Heart left ventricle (tissue), 16 donors: ENCODE data around the gene RHOC. TPM values are rescaled to one million over a fixed set of nuclear protein-coding genes. Genes with fewer than 3 reads are reported as not detected.

Experiments
- ATAC-seq, 4 donors: fragments of 200-7000 bp; cut with Tn5 transposase; one replicate each; pipeline ENCODE4 v1.9.1; 2020 to 2022; ENCODE audit warnings: moderate library complexity in 4 of 4, mild to moderate bottlenecking in 3 of 4, moderate number of reproducible peaks in 1 of 4
- DNase-seq, 5 donors: peaks; one replicate each; pipeline ENCODE4 v3.0.0-alpha.2; 2020
- H3K27ac ChIP-seq, 12 donors: fragments of 200-600 bp; sonication (generic) in 4 of 12; one replicate each; pipeline versions ENCODE4 v1.5.0 to v1.8.0; 2016 to 2022; ENCODE audit warnings: mild to moderate bottlenecking in 2 of 12
- H3K27me3 ChIP-seq, 9 donors: fragments of 200-600 bp; sonication (generic) in 2 of 9; one replicate each; pipeline versions ENCODE4 v1.5.1 to v1.8.0; 2016 to 2022; ENCODE audit warnings: mild to moderate bottlenecking in 3 of 9
- H3K36me3 ChIP-seq, 9 donors: fragments of 200-600 bp; sonication (generic) in 2 of 9; one replicate each; pipeline versions ENCODE4 v1.5.0 to v1.8.0; 2018 to 2022; ENCODE audit warnings: mild to moderate bottlenecking in 2 of 9
- H3K4me1 ChIP-seq, 12 donors: fragments of 200-600 bp; sonication (generic) in 4 of 12; one replicate each; pipeline versions ENCODE4 v1.5.0 to v1.8.0; 2016 to 2022; ENCODE audit warnings: mild to moderate bottlenecking in 3 of 12
- H3K4me3 ChIP-seq, 12 donors: fragments of 200-600 bp; sonication (generic) in 4 of 12; one replicate each; pipeline versions ENCODE4 v1.5.0 to v1.8.0; 2017 to 2022; ENCODE audit warnings: mild to moderate bottlenecking in 9 of 12, moderate library complexity in 4 of 12
- H3K9me3 ChIP-seq, 12 donors: fragments of 200-600 bp; sonication (generic) in 4 of 12; one replicate each; pipeline versions ENCODE4 v1.5.0 to v1.8.0; 2016 to 2022; ENCODE audit warnings: mild to moderate bottlenecking in 1 of 12
- POLR2A ChIP-seq, 2 donors: fragments of 450-650 bp; IDR thresholded peaks; one replicate each; pipeline ENCODE4 v1.6.1; 2017; ENCODE audit warnings: antibody characterized with exemption in 2 of 2, mild to moderate bottlenecking in 2 of 2, moderate library complexity in 2 of 2
- WGBS, 4 donors: extraction: QIAGEN DNeasy Blood & Tissue Kit in 2 of 4; methylation state at CpG; one replicate each; pipeline versions ENCODE4 v1.1.5 to v1.1.7; 2013 to 2018; 5-methylcytosine and 5-hydroxymethylcytosine counted together
- intact Hi-C, 10 donors: fragments of 100-400 bp; cut with DNase I; formaldehyde crosslinking; loops; one replicate each; pipeline versions ENCODE4 v1.11.1 to v1.14.2; 2022
- polyA plus RNA-seq, 2 donors: library from polyadenylated mRNA; stranded (reverse); fragments of 200-250 nt; gene quantifications; one replicate each; pipeline ENCODE4 v1.2.3, GENCODE V29; 2013
- total RNA-seq, 9 donors: library from RNA; depleted of rRNA in 2 of 9; stranded (reverse); fragments of >200 nt in 2 of 9; fragmentation: NEBNext Ultra II Directional in 3 of 9; extraction: Animal tissue kit (Norgen Biotek cat#: 25700) in 3 of 9; gene quantifications; one replicate each; pipeline versions ENCODE4 v1.1.0 to v1.2.4, GENCODE V29; 2016 to 2023
- TF ChIP-seq, protein P1 (sequence below), 12 donors: fragments of 200-600 bp; sonication (generic) in 4 of 12; IDR thresholded peaks; one replicate each; pipeline versions ENCODE4 v1.5.0 to v1.8.0; 2018 to 2022; ENCODE audit warnings: antibody characterized with exemption in 12 of 12, mild to moderate bottlenecking in 5 of 12
- donor health status: ischemic (EF 13 %, LVEDD 7.1; RV severe dilation, severe dysfunction).
- donor health status: healthy with polysubstance abuse.
- donor health status: DM: no; HTN: yes; CAD: no.
- donor health status: DM: no; HTN: no; CAD: no.
- donor health status: ischemic (EF 25% LVEDD 6.9; RV normal size, moderate dysfunction).
- donor health status: ischemic (EF 25% LVEDD 5.7; RV mildly dilated, moderate dysfunction).
- donor health status: healthy.
- donor health status: DM: yes; HTN: yes; CAD: no.
- donor health status: ischemic (EF 35%, LVEDD 5.7; RV mildly dilated, moderate dysfunction).
- donor health status: nonischemic (EF 11% LVEDD 7.7; RV severe dilation, severe dysfunction).
- donor health status: DM: yes; HTN: yes; CAD: no.
- donor health status: PGD.
- donor health status: ischemic (EF 29% LVEDD 5.4; RV normal size, mild dysfunction).
- donor health status: nonischemic (EF 23%, LVEDD 6.1; RV moderate dilation, normal function).

The RHOC gene
- total and polyA plus RNA-seq, 11 donors = 147 to 443 (median 217) TPM

DNA sequence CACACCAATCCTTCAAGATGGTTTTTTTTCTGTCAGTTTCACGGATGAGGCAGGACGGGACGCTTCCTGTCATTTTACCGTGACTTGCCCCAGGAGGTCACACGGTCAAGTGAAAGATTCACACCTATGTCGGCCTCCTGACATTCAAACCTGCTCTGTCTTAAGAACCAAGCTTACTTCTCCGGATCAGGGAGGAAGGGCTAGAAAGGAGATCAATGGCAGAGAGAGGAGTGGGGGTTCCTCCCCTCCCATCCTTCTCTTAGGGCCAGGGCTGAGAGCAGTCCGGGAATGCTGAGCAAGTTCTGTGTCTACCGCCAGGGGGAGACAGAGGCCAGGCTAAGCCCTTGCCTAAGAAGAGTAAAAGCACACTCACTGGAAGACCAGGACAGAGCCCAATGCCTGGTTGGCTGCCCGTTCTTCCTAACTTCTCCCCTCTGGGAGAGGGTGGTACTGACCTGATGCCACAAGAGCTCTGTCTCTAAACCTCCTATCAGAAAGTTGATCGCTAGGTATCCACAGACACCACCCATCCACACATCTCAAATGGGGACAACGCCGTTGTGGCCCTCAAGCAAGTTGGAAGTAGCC lies 9.3 kb upstream of the RHOC start:
- peak; percentile 72 to 86 (median 82) for ATAC-seq
- TF ChIP-seq, protein P1, sequence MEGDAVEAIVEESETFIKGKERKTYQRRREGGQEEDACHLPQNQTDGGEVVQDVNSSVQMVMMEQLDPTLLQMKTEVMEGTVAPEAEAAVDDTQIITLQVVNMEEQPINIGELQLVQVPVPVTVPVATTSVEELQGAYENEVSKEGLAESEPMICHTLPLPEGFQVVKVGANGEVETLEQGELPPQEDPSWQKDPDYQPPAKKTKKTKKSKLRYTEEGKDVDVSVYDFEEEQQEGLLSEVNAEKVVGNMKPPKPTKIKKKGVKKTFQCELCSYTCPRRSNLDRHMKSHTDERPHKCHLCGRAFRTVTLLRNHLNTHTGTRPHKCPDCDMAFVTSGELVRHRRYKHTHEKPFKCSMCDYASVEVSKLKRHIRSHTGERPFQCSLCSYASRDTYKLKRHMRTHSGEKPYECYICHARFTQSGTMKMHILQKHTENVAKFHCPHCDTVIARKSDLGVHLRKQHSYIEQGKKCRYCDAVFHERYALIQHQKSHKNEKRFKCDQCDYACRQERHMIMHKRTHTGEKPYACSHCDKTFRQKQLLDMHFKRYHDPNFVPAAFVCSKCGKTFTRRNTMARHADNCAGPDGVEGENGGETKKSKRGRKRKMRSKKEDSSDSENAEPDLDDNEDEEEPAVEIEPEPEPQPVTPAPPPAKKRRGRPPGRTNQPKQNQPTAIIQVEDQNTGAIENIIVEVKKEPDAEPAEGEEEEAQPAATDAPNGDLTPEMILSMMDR (IDR thresholded peaks at IDR 0.05) = peak; percentile 91 to 98 (median 96)
- TF ChIP-seq POLR2A (IDR thresholded peaks at IDR 0.05) = no peak

DNA sequence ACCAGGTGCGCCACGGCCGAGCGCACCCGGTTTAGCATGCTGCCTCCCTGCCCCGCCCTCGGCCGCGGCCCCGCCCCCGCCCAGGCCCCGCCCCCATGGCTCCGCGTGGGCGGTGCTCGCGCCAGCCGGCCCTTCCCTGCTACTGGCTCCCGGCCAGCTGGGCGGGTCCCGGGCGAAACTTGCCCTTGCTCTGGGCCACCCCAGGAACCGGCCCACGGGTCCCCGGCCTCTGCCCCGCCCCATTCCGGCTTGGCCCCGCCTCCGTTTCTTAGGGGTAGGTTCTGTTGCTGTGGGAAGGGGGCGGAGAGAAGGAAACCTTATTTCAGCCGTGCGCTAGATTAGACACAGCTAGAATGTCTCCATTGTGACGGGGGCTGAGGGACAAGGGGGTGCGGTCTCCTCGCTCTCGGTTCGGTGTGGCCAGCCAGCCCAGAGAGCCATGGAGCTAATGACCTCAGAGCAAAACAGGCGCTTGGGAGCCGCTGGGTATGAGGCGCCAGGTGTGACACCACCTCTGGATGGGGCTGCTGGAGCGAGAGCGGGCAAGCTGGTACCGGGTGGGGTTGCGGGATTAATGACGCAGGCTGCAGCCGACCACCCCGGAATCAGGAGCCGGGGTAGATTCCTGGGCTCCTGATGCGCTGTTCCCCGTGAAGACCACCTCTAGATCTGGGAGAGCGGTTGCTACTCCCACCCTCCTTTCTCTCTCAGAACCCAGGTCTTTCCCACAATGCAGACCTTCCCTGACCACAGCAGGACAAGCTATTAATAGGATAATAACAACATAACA lies 8.5 kb upstream of the RHOC start, which contains the start of gene PPM1J:
Gene PPM1J, minus strand, starts transcription at position 69 of the 790 bp plus-strand sequence. Its CDS starts 31 bp downstream, at position 38.
- peak within 1 kb of the TSS; percentile 40 to 93 (median 70) for H3K4me3 ChIP-seq
- peaks cover 0 to 12% (median 0%) of the 10 kb centered on the region in 9 donors for H3K27me3 ChIP-seq
- no peaks in the 10 kb centered on the region for H3K9me3 ChIP-seq
- WGBS, 4 donors = 0 to 1% (median 1%) methylated on average over 20 to 51 of the region's 51 CpGs
- TF ChIP-seq, protein P1 (IDR thresholded peaks at IDR 0.05) = no peak
- peak in 1 of 2 donors; percentile 81 for TF ChIP-seq POLR2A (IDR thresholded peaks at IDR 0.05)
- intact Hi-C loops = loop anchor here in 9 of 10 donors (1.0 to 10.0 kb wide), 16 partner anchors 89 to 962 kb away; partner anchors contain the start of genes LRIG2 (in 8 of the 9) and SLC16A1 (in 3 of the 9)
- DNase-seq = peak; percentile 98 to 99 (median 99)
- H3K4me1 ChIP-seq = peaks cover 0 to 35% (median 20%) of the 10 kb centered on the region in 12 donors
- H3K27ac ChIP-seq = peak within 1 kb of the TSS in 11 of 12 donors; percentile 31 to 83 (median 71)
- H3K36me3 ChIP-seq = no peaks in the 10 kb centered on the region
- peak; percentile 86 to 93 (median 88) for ATAC-seq

More for the DNA sequence above, 9.3 kb upstream of the RHOC start:
- H3K9me3 ChIP-seq = no peaks in the 10 kb centered on the region
- peaks cover 0 to 12% (median 0%) of the 10 kb centered on the region in 9 donors for H3K27me3 ChIP-seq
- peak overlapping the region; percentile 40 to 93 (median 70) for H3K4me3 ChIP-seq
- intact Hi-C loops = loop anchor here in 9 of 10 donors (1.0 to 10.0 kb wide), 16 partner anchors 88 to 961 kb away; partner anchors contain the start of genes LRIG2 (in 8 of the 9) and SLC16A1 (in 3 of the 9)
- H3K27ac ChIP-seq = peak overlapping the region in 11 of 12 donors; percentile 31 to 83 (median 71)
- H3K36me3 ChIP-seq = no peaks in the 10 kb centered on the region
- WGBS, 4 donors = 15 to 17% (median 16%) methylated on average over 13 of the region's 13 CpGs
- H3K4me1 ChIP-seq = peaks cover 0 to 35% (median 20%) of the 10 kb centered on the region in 12 donors
- peak; percentile 85 to 90 (median 86) for DNase-seq

DNA sequence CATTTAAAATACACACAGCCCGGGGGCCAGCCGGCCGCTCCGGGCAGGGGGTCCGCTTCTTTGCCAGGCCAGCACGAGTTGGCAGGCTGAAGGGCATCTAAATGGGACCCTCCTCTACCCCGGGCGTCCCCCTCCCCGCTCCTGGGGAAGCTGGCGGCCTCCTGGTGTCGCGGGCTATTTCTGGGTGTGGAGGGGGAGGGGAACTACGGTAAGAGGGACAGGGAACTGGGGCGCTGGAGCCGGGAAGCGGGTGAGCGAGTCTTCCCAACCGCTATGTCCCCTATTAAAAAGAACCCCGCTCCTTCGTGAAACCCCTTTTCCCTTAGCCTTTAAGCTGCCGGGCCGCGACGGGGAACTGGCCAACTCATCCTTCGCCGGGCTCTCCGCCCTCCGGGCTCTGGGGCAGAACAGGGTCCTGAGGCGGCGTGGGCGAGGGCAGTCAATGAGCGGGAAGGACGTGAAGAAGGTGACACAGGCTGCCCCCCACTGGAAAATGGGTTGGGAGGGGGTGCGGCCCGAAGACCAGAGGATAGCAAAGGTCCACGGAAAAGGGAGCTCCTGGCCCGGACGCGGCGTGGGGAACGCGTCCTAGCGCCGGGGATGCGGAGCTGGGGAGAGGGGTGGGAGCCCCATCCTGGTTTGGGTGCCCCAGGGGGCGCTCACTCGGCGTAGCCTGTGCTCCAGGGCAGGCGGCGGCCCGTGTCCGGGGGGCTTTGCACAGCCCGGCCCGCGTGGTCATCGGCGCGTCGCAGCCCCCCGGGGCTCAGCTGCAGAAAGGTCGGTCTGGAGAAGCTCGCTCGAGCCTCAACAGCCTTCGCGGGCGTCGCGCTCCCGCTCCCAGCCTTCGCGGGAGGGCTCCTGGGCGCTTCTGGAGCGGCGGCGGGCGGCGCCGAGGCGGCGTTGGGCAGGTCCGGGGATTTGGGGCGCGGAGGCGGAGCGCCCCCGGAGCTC lies 7.7 kb upstream of the RHOC start:
- Histone ChIP-seq H3K27me3 (peaks cover 0 to 11% (median 0%) of the 10 kb centered on the region in 9 donors), H3K4me3 (peak overlapping the region; percentile 40 to 93 (median 70)), H3K36me3 (peaks cover 0 to 4% (median 0%) of the 10 kb centered on the region in 9 donors), H3K9me3 (no peaks in the 10 kb centered on the region), H3K4me1 (peaks cover 0 to 35% (median 20%) of the 10 kb centered on the region in 12 donors), H3K27ac (peak overlapping the region in 9 of 12 donors; percentile 23 to 83 (median 54))
- 1% methylated on average over 44 to 86 of the region's 86 CpGs for WGBS, 4 donors
- intact Hi-C loops = loop anchor here in 9 of 10 donors (5.0 to 10.0 kb wide), 9 partner anchors 168 to 963 kb away; partner anchors contain the start of genes LRIG2 (in 6 of the 9) and SLC16A1 (in 3 of the 9)
- ATAC-seq (peak in 3 of 4 donors; percentile 10 to 21 (median 13)), DNase-seq (peak in 3 of 5 donors; percentile 58 to 79 (median 64))
- TF ChIP-seq, protein P1 (IDR thresholded peaks at IDR 0.05) = peak in 1 of 12 donors; percentile 18
- no peak for TF ChIP-seq POLR2A (IDR thresholded peaks at IDR 0.05)
